Astrocyte (in vitro differentiated cells and primary cell): ENCODE results near the gene GLS. TPM values are rescaled to one million over a fixed set of nuclear protein-coding genes. Genes with fewer than 3 reads are reported as not detected.
A peak's percentile ranks its signal among the peaks of the same experiment; 100 is the strongest.

ENCODE experiments used
- DNase-seq: peaks from one replicate; pipeline ENCODE4 v3.0.0-alpha.2; 2010; ENCODE audit warnings: low read depth
- FAIRE-seq: peaks from 2 replicates; lab custom pipeline; 2011; peaks lifted over from hg19 to GRCh38; lab: Jason Lieb, UNC
- H2AFZ ChIP-seq: 2 replicates; pipeline ENCODE4 v1.6.0; 2012; ENCODE audit warnings: low read depth, low read length, inconsistent platforms
- H3K27ac ChIP-seq: 2 replicates; pipeline ENCODE4 v1.5.1; 2011; ENCODE audit warnings: low read depth, low read length, inconsistent platforms
- H3K27me3 ChIP-seq: 2 replicates; pipeline ENCODE4 v1.6.0; 2011; ENCODE audit warnings: low read length, inconsistent platforms; ENCODE audit not compliant: insufficient read depth
- H3K36me3 ChIP-seq: 2 replicates; pipeline ENCODE4 v1.5.1; 2011; ENCODE audit warnings: low read length, inconsistent platforms; ENCODE audit not compliant: insufficient read depth
- H3K4me1 ChIP-seq: 2 replicates; pipeline ENCODE4 v1.5.1; 2011; ENCODE audit warnings: low read length, inconsistent platforms; ENCODE audit not compliant: insufficient read depth
- H3K4me2 ChIP-seq: 2 replicates; pipeline ENCODE4 v1.6.0; 2012; ENCODE audit warnings: low read length, inconsistent platforms
- H3K4me3 ChIP-seq: 2 replicates; pipeline ENCODE4 v1.5.1; 2011; ENCODE audit warnings: low read depth, mild to moderate bottlenecking, low read length, inconsistent platforms; ENCODE audit not compliant: insufficient read depth
- H3K79me2 ChIP-seq: 2 replicates; pipeline ENCODE4 v1.6.0; 2012; ENCODE audit warnings: mild to moderate bottlenecking, low read length, inconsistent platforms; ENCODE audit not compliant: insufficient read depth
- H3K9ac ChIP-seq: 2 replicates; pipeline ENCODE4 v1.6.0; 2012; ENCODE audit warnings: mild to moderate bottlenecking, low read length, inconsistent platforms
- H3K9me3 ChIP-seq: 2 replicates; pipeline ENCODE4 v1.5.1; 2012; ENCODE audit warnings: low read depth, mild to moderate bottlenecking, low read length, inconsistent platforms; ENCODE audit not compliant: insufficient read depth
- H4K20me1 ChIP-seq: 2 replicates; pipeline ENCODE4 v1.6.0; 2012; ENCODE audit warnings: low read length, inconsistent platforms; ENCODE audit not compliant: insufficient read depth
- H3K27ac Mint-ChIP-seq: one replicate; pipeline ENCODE4 v1.8.0; 2021; ENCODE audit warnings: mild to moderate bottlenecking, mixed read lengths; ENCODE audit not compliant: unreplicated experiment
- H3K27me3 Mint-ChIP-seq: one replicate; pipeline ENCODE4 v1.8.0; 2021; ENCODE audit warnings: low read depth, mixed read lengths; ENCODE audit not compliant: unreplicated experiment
- H3K36me3 Mint-ChIP-seq: one replicate; pipeline ENCODE4 v1.8.0; 2021; ENCODE audit warnings: low read depth, mixed read lengths; ENCODE audit not compliant: unreplicated experiment
- H3K4me1 Mint-ChIP-seq: one replicate; pipeline ENCODE4 v1.8.0; 2021; ENCODE audit warnings: low read depth, mixed read lengths; ENCODE audit not compliant: unreplicated experiment
- H3K4me3 Mint-ChIP-seq: one replicate; pipeline ENCODE4 v1.8.0; 2021; ENCODE audit warnings: mild to moderate bottlenecking, moderate library complexity, mixed read lengths; ENCODE audit not compliant: unreplicated experiment
- H3K9me3 Mint-ChIP-seq: one replicate; pipeline ENCODE4 v1.8.0; 2021; ENCODE audit warnings: mild to moderate bottlenecking, mixed read lengths; ENCODE audit not compliant: unreplicated experiment
- EZH2 ChIP-seq: IDR thresholded peaks from 2 replicates; pipeline ENCODE4 v1.6.1; 2012; ENCODE audit warnings: mild to moderate bottlenecking, low read length, inconsistent platforms; ENCODE audit not compliant: insufficient read depth
- total RNA-seq: library from RNA; stranded (reverse); gene quantifications from 2 replicates; pipeline ENCODE4 v1.2.1, GENCODE V29; 2021
- TF ChIP-seq, protein P1 (sequence below): IDR thresholded peaks from 2 replicates; pipeline ENCODE4 v1.5.1; 2011; ENCODE audit warnings: low read depth, mild to moderate bottlenecking, inconsistent platforms, low read length, moderate library complexity; ENCODE audit not compliant: insufficient read depth

Gene GLS
- total RNA-seq, 1 donor from 2014 or later: 189 TPM

DNA sequence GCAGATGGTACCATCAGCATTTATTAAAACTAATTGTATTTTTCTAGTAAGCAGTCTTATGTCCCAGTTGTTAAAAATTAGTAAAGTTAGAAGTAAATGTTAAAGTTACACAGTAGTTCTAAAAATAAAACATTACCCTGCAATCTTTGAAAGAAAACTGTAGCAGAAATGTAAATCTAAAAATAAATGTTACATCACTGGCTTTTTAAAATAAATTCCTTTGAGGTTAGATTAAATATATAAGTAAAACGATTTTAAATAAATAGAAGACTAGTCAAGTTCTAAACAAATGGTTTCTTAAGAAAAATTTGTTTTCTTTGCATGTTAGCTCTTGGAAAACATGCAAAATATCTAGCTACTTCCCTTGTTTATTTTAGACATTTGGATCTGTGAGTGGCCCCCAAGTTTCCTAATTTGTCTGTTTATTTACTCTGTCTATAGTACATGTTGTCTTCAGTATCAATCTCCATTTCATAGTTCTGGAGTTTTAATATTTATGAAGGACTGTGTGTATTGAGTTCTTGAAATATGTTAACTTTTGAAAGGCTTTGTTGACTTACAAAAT lies 58.2 kb downstream of the GLS start:
- H3K9me3 ChIP-seq: no peaks in the 10 kb centered on the region
- H3K36me3 Mint-ChIP-seq: peaks cover 2% of the 10 kb centered on the region
- H3K4me1 ChIP-seq: peaks cover 3% of the 10 kb centered on the region
- no peak for FAIRE-seq
- peak overlapping the region; percentile 34 for H3K27ac Mint-ChIP-seq
- H3K4me3 Mint-ChIP-seq: no peak overlapping the region
- no peaks in the 10 kb centered on the region for H4K20me1 ChIP-seq
- no peaks in the 10 kb centered on the region for H3K27me3 Mint-ChIP-seq
- peaks cover 6% of the 10 kb centered on the region for H3K36me3 ChIP-seq
- no peak overlapping the region for H3K4me3 ChIP-seq
- H3K9ac ChIP-seq: no peak overlapping the region
- no peaks in the 10 kb centered on the region for H3K79me2 ChIP-seq
- no peaks in the 10 kb centered on the region for H3K9me3 Mint-ChIP-seq
- H3K27ac ChIP-seq: no peak overlapping the region
- no peak for DNase-seq
- H2AFZ ChIP-seq: no peak overlapping the region
- no peaks in the 10 kb centered on the region for H3K27me3 ChIP-seq
- H3K4me1 Mint-ChIP-seq: peaks cover 13% of the 10 kb centered on the region
- H3K4me2 ChIP-seq: no peak overlapping the region
- TF ChIP-seq, protein P1, sequence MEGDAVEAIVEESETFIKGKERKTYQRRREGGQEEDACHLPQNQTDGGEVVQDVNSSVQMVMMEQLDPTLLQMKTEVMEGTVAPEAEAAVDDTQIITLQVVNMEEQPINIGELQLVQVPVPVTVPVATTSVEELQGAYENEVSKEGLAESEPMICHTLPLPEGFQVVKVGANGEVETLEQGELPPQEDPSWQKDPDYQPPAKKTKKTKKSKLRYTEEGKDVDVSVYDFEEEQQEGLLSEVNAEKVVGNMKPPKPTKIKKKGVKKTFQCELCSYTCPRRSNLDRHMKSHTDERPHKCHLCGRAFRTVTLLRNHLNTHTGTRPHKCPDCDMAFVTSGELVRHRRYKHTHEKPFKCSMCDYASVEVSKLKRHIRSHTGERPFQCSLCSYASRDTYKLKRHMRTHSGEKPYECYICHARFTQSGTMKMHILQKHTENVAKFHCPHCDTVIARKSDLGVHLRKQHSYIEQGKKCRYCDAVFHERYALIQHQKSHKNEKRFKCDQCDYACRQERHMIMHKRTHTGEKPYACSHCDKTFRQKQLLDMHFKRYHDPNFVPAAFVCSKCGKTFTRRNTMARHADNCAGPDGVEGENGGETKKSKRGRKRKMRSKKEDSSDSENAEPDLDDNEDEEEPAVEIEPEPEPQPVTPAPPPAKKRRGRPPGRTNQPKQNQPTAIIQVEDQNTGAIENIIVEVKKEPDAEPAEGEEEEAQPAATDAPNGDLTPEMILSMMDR: no peak
- no peak for TF ChIP-seq EZH2

GRCh38 chr2:190940454-190940853 lies 59.8 kb downstream of the GLS start:
- no peak for FAIRE-seq
- no peaks in the 10 kb centered on the region for H3K9me3 ChIP-seq
- peaks cover 13% of the 10 kb centered on the region for H3K4me1 Mint-ChIP-seq

DNA sequence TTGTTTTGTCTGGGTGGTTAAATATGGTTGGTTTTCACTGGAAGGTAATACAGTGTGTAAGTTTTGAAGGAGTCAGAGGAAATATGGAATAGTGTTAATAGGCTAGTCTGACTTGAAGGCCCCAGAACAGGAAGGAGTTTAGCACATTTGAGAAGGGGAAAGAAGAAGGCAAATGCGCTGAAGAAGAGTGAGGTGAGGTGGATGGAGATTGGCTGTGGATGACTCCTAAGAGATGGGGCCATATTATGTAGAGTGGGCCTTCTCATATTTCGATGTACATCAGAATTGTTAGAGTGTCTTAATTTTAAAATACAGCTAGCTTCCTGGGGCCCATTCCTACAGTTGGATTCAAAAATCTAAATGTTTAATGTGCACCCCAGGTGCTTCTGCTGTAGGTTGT lies 61.0 kb downstream of the GLS start:
- Mint-ChIP-seq H3K27ac (no peak overlapping the region), H3K9me3 (no peaks in the 10 kb centered on the region), H3K4me3 (no peak overlapping the region), H3K27me3 (no peaks in the 10 kb centered on the region), H3K4me1 (peaks cover 13% of the 10 kb centered on the region), H3K36me3 (no peaks in the 10 kb centered on the region)
- Histone ChIP-seq H3K9ac (no peak overlapping the region), H3K79me2 (no peaks in the 10 kb centered on the region), H3K4me3 (no peak overlapping the region), H3K4me2 (no peak overlapping the region), H3K4me1 (peaks cover 3% of the 10 kb centered on the region), H3K27ac (no peak overlapping the region), H3K9me3 (no peaks in the 10 kb centered on the region), H3K27me3 (no peaks in the 10 kb centered on the region), H2AFZ (no peak overlapping the region), H3K36me3 (peaks cover 6% of the 10 kb centered on the region), H4K20me1 (no peaks in the 10 kb centered on the region)
- TF ChIP-seq, protein P1: no peak
- no peak for TF ChIP-seq EZH2
- FAIRE-seq: no peak
- DNase-seq: no peak

More at GRCh38 chr2:190940454-190940853, 59.8 kb downstream of the GLS start:
- Mint-ChIP-seq H3K4me3 (no peak overlapping the region), H3K9me3 (no peaks in the 10 kb centered on the region), H3K27me3 (no peaks in the 10 kb centered on the region), H3K36me3 (peaks cover 2% of the 10 kb centered on the region), H3K27ac (peak overlapping the region; percentile 9)
- H3K4me2 ChIP-seq: no peak overlapping the region
- H4K20me1 ChIP-seq: no peaks in the 10 kb centered on the region
- H3K9ac ChIP-seq: no peak overlapping the region
- H3K27me3 ChIP-seq: no peaks in the 10 kb centered on the region
- H3K27ac ChIP-seq: no peak overlapping the region
- peaks cover 3% of the 10 kb centered on the region for H3K4me1 ChIP-seq
- H3K4me3 ChIP-seq: no peak overlapping the region
- no peak overlapping the region for H2AFZ ChIP-seq
- DNase-seq: peak; percentile 27
- H3K36me3 ChIP-seq: peaks cover 6% of the 10 kb centered on the region
- H3K79me2 ChIP-seq: no peaks in the 10 kb centered on the region
- TF ChIP-seq, protein P1: no peak
- TF ChIP-seq EZH2: no peak
